Natural killer cell (primary cell): Measurements from ENCODE around the gene RASSF5. TPM values are rescaled to one million over a fixed set of nuclear protein-coding genes. Genes with fewer than 3 reads are reported as not detected.

Source experiments
- ATAC-seq, 3 donors: fragments of 150-1000 bp in 2 of 3; fragments of 200-7000 bp in 1 of 3; cut with Tn5 transposase; 1 replicate in 1 of 3; 2 replicates in 2 of 3; pipeline ENCODE4 v1.10.0; 2021; ENCODE audit warnings: mild to moderate bottlenecking in 2 of 3, moderate library complexity in 2 of 3
- DNase-seq, 2 donors: peaks; one replicate each; pipeline versions ENCODE4 v3.0.0 to v3.0.0-alpha.2; 2013 to 2021; ENCODE audit warnings: mixed read lengths in 1 of 2
- H3K27ac ChIP-seq: one replicate; pipeline ENCODE4 v1.5.1; 2013; ENCODE audit warnings: mild to moderate bottlenecking, low read length
- H3K27me3 ChIP-seq: one replicate; pipeline ENCODE4 v1.6.1; 2013; ENCODE audit warnings: low read length; ENCODE audit not compliant: control insufficient read depth, insufficient read depth
- H3K36me3 ChIP-seq: one replicate; pipeline ENCODE4 v1.6.1; 2013; ENCODE audit warnings: low read length; ENCODE audit not compliant: control insufficient read depth, insufficient read depth
- H3K4me1 ChIP-seq: one replicate; pipeline ENCODE4 v1.6.1; 2013; ENCODE audit warnings: low read length; ENCODE audit not compliant: control insufficient read depth, insufficient read depth
- H3K4me3 ChIP-seq: one replicate; pipeline ENCODE4 v1.5.1; 2013; ENCODE audit warnings: low read length
- H3K9me3 ChIP-seq: one replicate; pipeline ENCODE4 v1.6.1; 2013; ENCODE audit warnings: low read length; ENCODE audit not compliant: control insufficient read depth, insufficient read depth
- H3K27ac Mint-ChIP-seq, 2 donors: one replicate each; pipeline ENCODE4 v1.8.0; 2022; ENCODE audit warnings: mild to moderate bottlenecking in 2 of 2, mixed read lengths in 2 of 2, moderate library complexity in 1 of 2
- H3K27me3 Mint-ChIP-seq, 2 donors: one replicate each; pipeline ENCODE4 v1.8.0; 2022; ENCODE audit warnings: low read depth in 2 of 2, mixed read lengths in 2 of 2
- H3K36me3 Mint-ChIP-seq: one replicate; pipeline ENCODE4 v1.8.0; 2022; ENCODE audit warnings: mixed read lengths
- H3K4me1 Mint-ChIP-seq, 2 donors: one replicate each; pipeline ENCODE4 v1.8.0; 2022; ENCODE audit warnings: mixed read lengths in 2 of 2
- H3K4me3 Mint-ChIP-seq: one replicate; pipeline ENCODE4 v1.8.0; 2022; ENCODE audit warnings: mild to moderate bottlenecking, moderate library complexity, mixed read lengths
- H3K9me3 Mint-ChIP-seq, 2 donors: one replicate each; pipeline ENCODE4 v1.8.0; 2022; ENCODE audit warnings: mixed read lengths in 2 of 2
- CTCF ChIP-seq: fragments of 200-600 bp; IDR thresholded peaks from one replicate; pipeline ENCODE4 v1.8.0; 2022; ENCODE audit warnings: antibody characterized with exemption
- WGBS: methylation state at CpG from one replicate; pipeline ENCODE4 v1.1.7; 2013; ENCODE audit warnings: missing lambda C conversion rate; ENCODE audit not compliant: insufficient coverage; 5-methylcytosine and 5-hydroxymethylcytosine counted together
- intact Hi-C: fragments of 100-400 bp; cut with micrococcal nuclease; formaldehyde crosslinking; loops from one replicate; pipeline ENCODE4 v1.14.2; 2022
- total RNA-seq, 4 donors: library from RNA; stranded (reverse); fragments of 120-200 nt in 1 of 4; gene quantifications; one replicate each; pipeline versions ENCODE4 v1.2.3 to v1.2.4, GENCODE V29; 2013 to 2022

RASSF5 gene
- total RNA-seq, 3 donors from 2014 or later (not counting 1 experiment from before 2014, with no cell fraction given): 231 to 333 (median 279) TPM

- Histone ChIP-seq H3K27me3 (no peaks in the 10 kb centered on the region), H3K36me3 (peaks cover 21% of the 10 kb centered on the region), H3K9me3 (no peaks in the 10 kb centered on the region), H3K27ac (peak overlapping the region; percentile 37), H3K4me1 (peaks cover 58% of the 10 kb centered on the region), H3K4me3 (no peak overlapping the region)
- WGBS: 59% methylated on average over 2 of the region's 2 CpGs
- Mint-ChIP-seq H3K36me3 (no peaks in the 10 kb centered on the region), H3K4me3 (peak overlapping the region; percentile 95), H3K27me3 (peaks cover 0 to 8% of the 10 kb centered on the region in 2 donors), H3K4me1 (peaks cover 27 to 49% of the 10 kb centered on the region in 2 donors), H3K27ac (peak overlapping the region; percentile 71 to 91), H3K9me3 (no peaks in the 10 kb centered on the region)
- DNase-seq (no peak), ATAC-seq (peak in 1 of 3 donors; percentile 28)
- no peak for TF ChIP-seq CTCF
- intact Hi-C loops: no loop called here
These were observed 35.3 kb upstream of the RASSF5 start for GRCh38 chr1:206472024-206472423.

- H3K4me1 ChIP-seq: peaks cover 55% of the 10 kb centered on the region
- H3K36me3 ChIP-seq: peaks cover 25% of the 10 kb centered on the region
- H3K36me3 Mint-ChIP-seq: no peaks in the 10 kb centered on the region
- H3K27me3 ChIP-seq: no peaks in the 10 kb centered on the region
- intact Hi-C loops: no loop called here
- peaks cover 27 to 49% of the 10 kb centered on the region in 2 donors for H3K4me1 Mint-ChIP-seq
- H3K9me3 ChIP-seq: no peaks in the 10 kb centered on the region
- peaks cover 0 to 8% of the 10 kb centered on the region in 2 donors for H3K27me3 Mint-ChIP-seq
- peak overlapping the region; percentile 17 for H3K4me3 Mint-ChIP-seq
- no peak overlapping the region for H3K4me3 ChIP-seq
- 0% methylated on average over 2 of the region's 3 CpGs for WGBS
- DNase-seq (peak in 1 of 2 donors; percentile 47), ATAC-seq (peak; percentile 38 to 55 (median 44))
- H3K9me3 Mint-ChIP-seq: no peaks in the 10 kb centered on the region
- no peak for TF ChIP-seq CTCF
- H3K27ac ChIP-seq: peak overlapping the region; percentile 37
- H3K27ac Mint-ChIP-seq: peak overlapping the region; percentile 71 to 91
These were observed 34.9 kb upstream of the RASSF5 start for GRCh38 chr1:206472454-206472853.

- Histone ChIP-seq H3K27ac (peak overlapping the region; percentile 4), H3K4me3 (no peak overlapping the region), H3K36me3 (peaks cover 26% of the 10 kb centered on the region), H3K9me3 (no peaks in the 10 kb centered on the region), H3K4me1 (peaks cover 51% of the 10 kb centered on the region), H3K27me3 (no peaks in the 10 kb centered on the region)
- intact Hi-C loops: no loop called here
- ATAC-seq (no peak), DNase-seq (no peak)
- Mint-ChIP-seq H3K27me3 (peaks cover 0 to 6% of the 10 kb centered on the region in 2 donors), H3K4me1 (peaks cover 27 to 47% of the 10 kb centered on the region in 2 donors), H3K36me3 (no peaks in the 10 kb centered on the region), H3K9me3 (no peaks in the 10 kb centered on the region), H3K27ac (peak overlapping the region; percentile 71 to 91), H3K4me3 (no peak overlapping the region)
- no peak for TF ChIP-seq CTCF
- WGBS: 44% methylated on average over 5 of the region's 5 CpGs
These were observed 34.4 kb upstream of the RASSF5 start for GRCh38 chr1:206472886-206473285.

- H3K4me1 ChIP-seq: peaks cover 22% of the 10 kb centered on the region
- intact Hi-C loops: no loop called here
- ATAC-seq (no peak), DNase-seq (no peak)
- H3K9me3 ChIP-seq: no peaks in the 10 kb centered on the region
- peaks cover 7% of the 10 kb centered on the region for H3K36me3 Mint-ChIP-seq
- H3K27me3 ChIP-seq: no peaks in the 10 kb centered on the region
- H3K27me3 Mint-ChIP-seq: no peaks in the 10 kb centered on the region
- H3K27ac Mint-ChIP-seq: no peak overlapping the region
- H3K9me3 Mint-ChIP-seq: no peaks in the 10 kb centered on the region
- 97% methylated on average over 17 of the region's 17 CpGs for whole genome bisulfite sequencing
- no peak overlapping the region for H3K27ac ChIP-seq
- no peak overlapping the region for H3K4me3 Mint-ChIP-seq
- no peak overlapping the region for H3K4me3 ChIP-seq
- TF ChIP-seq CTCF: no peak
- H3K36me3 ChIP-seq: peaks cover 52% of the 10 kb centered on the region
- H3K4me1 Mint-ChIP-seq: peaks cover 20 to 33% of the 10 kb centered on the region in 2 donors
These were observed 31.3 kb upstream of the RASSF5 start for GRCh38 chr1:206476058-206476457.
